WI38 (cell line): Measurements from ENCODE around the gene TFAP2D.

Experiments
- H3K4me3 ChIP-seq: 2 replicates; pipeline ENCODE4 v1.5.1; 2011; ENCODE audit warnings: low read depth, mild to moderate bottlenecking, control low read depth, low read length
- CTCF ChIP-seq: IDR thresholded peaks from 2 replicates; pipeline ENCODE4 v1.5.1; 2012; ENCODE audit warnings: low read depth, mild to moderate bottlenecking, control low read depth, low read length

The TFAP2D gene

GRCh38 chr6:50711686-50712085, 1.6 kb upstream of the TFAP2D start:
- no peak overlapping the region for H3K4me3 ChIP-seq
- TF ChIP-seq CTCF = no peak

GRCh38 chr6:50712291-50712690, 1.0 kb upstream of the TFAP2D start:
- no peak overlapping the region for H3K4me3 ChIP-seq
- no peak for TF ChIP-seq CTCF

- no peak overlapping the region for H3K4me3 ChIP-seq
- TF ChIP-seq CTCF = no peak
Measured at GRCh38 chr6:50713977-50714486, 706 bp downstream of the TFAP2D start.

GRCh38 chr6:50714487-50715379, 1.4 kb downstream of the TFAP2D start:
- no peak for TF ChIP-seq CTCF
- H3K4me3 ChIP-seq = no peak overlapping the region

GRCh38 chr6:50716899-50717509, 3.7 kb downstream of the TFAP2D start:
- TF ChIP-seq CTCF = no peak
- no peak overlapping the region for H3K4me3 ChIP-seq

- no peak for TF ChIP-seq CTCF
- no peak overlapping the region for H3K4me3 ChIP-seq
Measured at GRCh38 chr6:50717734-50718457, 4.6 kb downstream of the TFAP2D start.

GRCh38 chr6:50718566-50718965, 5.2 kb downstream of the TFAP2D start:
- no peak overlapping the region for H3K4me3 ChIP-seq
- TF ChIP-seq CTCF = no peak
